Sigmoid colon (tissue), 7 donors: ENCODE results near the gene KCNH5. TPM values are rescaled to one million over a fixed set of nuclear protein-coding genes. Genes with fewer than 3 reads are reported as not detected.

Experiments
- DNase-seq: peaks from one replicate; pipeline ENCODE4 v3.0.0-alpha.2; 2019
- H3K27ac ChIP-seq, 4 donors: fragments of 200-600 bp; sonication (generic); one replicate each; pipeline ENCODE4 v1.5.1; 2016 to 2019; ENCODE audit warnings: mild to moderate bottlenecking in 1 of 4
- H3K27me3 ChIP-seq, 3 donors: fragments of 200-600 bp; sonication (generic); one replicate each; pipeline ENCODE4 v1.5.1; 2019; ENCODE audit warnings: mild to moderate bottlenecking in 1 of 3
- H3K36me3 ChIP-seq, 4 donors: fragments of 200-600 bp; sonication (generic); one replicate each; pipeline ENCODE4 v1.5.1; 2016 to 2019
- H3K4me1 ChIP-seq, 4 donors: fragments of 200-600 bp; sonication (generic); one replicate each; pipeline ENCODE4 v1.5.1; 2017 to 2019
- H3K4me3 ChIP-seq, 4 donors: fragments of 200-600 bp; sonication (generic); one replicate each; pipeline ENCODE4 v1.5.1; 2017 to 2019; ENCODE audit warnings: mild to moderate bottlenecking in 2 of 4, moderate library complexity in 1 of 4
- H3K9me3 ChIP-seq, 4 donors: fragments of 200-600 bp in 3 of 4; sonication (generic) in 3 of 4; one replicate each; pipeline versions ENCODE4 v1.5.1 to v1.6.1; 2013 to 2019
- CTCF ChIP-seq, 4 experiments: fragments of 450-650 bp in 3 of 4; fragments of 200-600 bp in 1 of 4; IDR thresholded peaks; one replicate each; pipeline ENCODE4 v1.5.1; 2016 to 2019; ENCODE audit warnings: antibody characterized with exemption in 4 of 4, mild to moderate bottlenecking in 3 of 4, moderate library complexity in 2 of 4
- EP300 ChIP-seq, 4 donors: sonication (generic); formaldehyde crosslinking; IDR thresholded peaks; one replicate each; pipeline ENCODE4 v1.6.1; 2017; ENCODE audit warnings: antibody characterized with exemption in 4 of 4
- POLR2A ChIP-seq, 2 donors: fragments of 450-650 bp; IDR thresholded peaks; one replicate each; pipeline ENCODE4 v1.6.1; 2016; ENCODE audit warnings: antibody characterized with exemption in 2 of 2, mild to moderate bottlenecking in 2 of 2, moderate library complexity in 2 of 2
- POLR2AphosphoS5 ChIP-seq, 4 donors: sonication (generic); formaldehyde crosslinking; IDR thresholded peaks; one replicate each; pipeline ENCODE4 v1.6.1; 2017; ENCODE audit warnings: antibody characterized with exemption in 4 of 4
- WGBS, 2 donors: extraction: QIAGEN DNeasy Blood & Tissue Kit; methylation state at CpG; one replicate each; pipeline ENCODE4 v1.1.7; 2013; 5-methylcytosine and 5-hydroxymethylcytosine counted together
- intact Hi-C: fragments of 100-400 bp; cut with DNase I; formaldehyde crosslinking; loops from one replicate; pipeline ENCODE4 v1.15.1; 2023
- polyA plus RNA-seq, 3 donors: library from polyadenylated mRNA; stranded (reverse); fragments of 200-250 nt; gene quantifications; one replicate each; pipeline ENCODE4 v1.2.3, GENCODE V29; 2013
- total RNA-seq, 4 donors: library from RNA; depleted of rRNA; stranded (reverse); fragments of >200 nt; gene quantifications; one replicate each; pipeline ENCODE4 v1.1.0, GENCODE V29; 2016
- donor health status: healthy with polysubstance abuse.
- donor health status: Bipolar disorder and iron deficiency.
- donor health status: healthy.

KCNH5 gene
- total and polyA plus RNA-seq, 7 donors = 0.09 to 0.36 (median 0.27) TPM; not detected in 2

GRCh38 chr14:62908506-62908905 is 136.8 kb downstream of the KCNH5 start:
- Histone ChIP-seq H3K27ac (no peak overlapping the region), H3K4me1 (no peaks in the 10 kb centered on the region), H3K36me3 (no peaks in the 10 kb centered on the region), H3K4me3 (no peak overlapping the region), H3K9me3 (no peaks in the 10 kb centered on the region), H3K27me3 (no peaks in the 10 kb centered on the region)
- TF ChIP-seq CTCF (IDR thresholded peaks at IDR 0.05) (no peak), POLR2AphosphoS5 (IDR thresholded peaks at IDR 0.05) (no peak), EP300 (IDR thresholded peaks at IDR 0.05) (no peak), POLR2A (IDR thresholded peaks at IDR 0.05) (no peak)
- no peak for DNase-seq
- intact Hi-C loops = no loop called here
- WGBS, 2 donors = 68 to 96% methylated on average over 1 of the region's 1 CpG

GRCh38 chr14:62905566-62905965 is 139.7 kb downstream of the KCNH5 start:
- TF ChIP-seq POLR2AphosphoS5 (IDR thresholded peaks at IDR 0.05) = no peak
- no peak for TF ChIP-seq EP300 (IDR thresholded peaks at IDR 0.05)
- TF ChIP-seq CTCF (IDR thresholded peaks at IDR 0.05) = no peak
- no peak for TF ChIP-seq POLR2A (IDR thresholded peaks at IDR 0.05)
- no peaks in the 10 kb centered on the region for H3K36me3 ChIP-seq
- H3K9me3 ChIP-seq = no peaks in the 10 kb centered on the region
- no peaks in the 10 kb centered on the region for H3K27me3 ChIP-seq
- no peak overlapping the region for H3K27ac ChIP-seq
- no peak for DNase-seq
- no peaks in the 10 kb centered on the region for H3K4me1 ChIP-seq
- no peak overlapping the region for H3K4me3 ChIP-seq
- intact Hi-C loops = no loop called here
- WGBS, 2 donors = 75 to 78% methylated on average over 2 of the region's 2 CpGs

- Histone ChIP-seq H3K9me3 (no peaks in the 10 kb centered on the region), H3K4me1 (no peaks in the 10 kb centered on the region), H3K4me3 (no peak overlapping the region), H3K27ac (no peak overlapping the region), H3K36me3 (no peaks in the 10 kb centered on the region), H3K27me3 (no peaks in the 10 kb centered on the region)
- no peak for TF ChIP-seq POLR2A (IDR thresholded peaks at IDR 0.05)
- 38 to 64% methylated on average over 2 of the region's 2 CpGs for WGBS, 2 donors
- intact Hi-C loops = no loop called here
- no peak for DNase-seq
Observed at GRCh38 chr14:62897771-62898170, 147.5 kb downstream of the KCNH5 start.

GRCh38 chr14:62896932-62897456 is 148.3 kb downstream of the KCNH5 start:
- Histone ChIP-seq H3K36me3 (no peaks in the 10 kb centered on the region), H3K27me3 (no peaks in the 10 kb centered on the region), H3K4me3 (no peak overlapping the region), H3K4me1 (no peaks in the 10 kb centered on the region), H3K27ac (no peak overlapping the region), H3K9me3 (no peaks in the 10 kb centered on the region)
- intact Hi-C loops = no loop called here
- DNase-seq = no peak
- TF ChIP-seq CTCF (IDR thresholded peaks at IDR 0.05) = no peak
- TF ChIP-seq EP300 (IDR thresholded peaks at IDR 0.05) = no peak
- no peak for TF ChIP-seq POLR2AphosphoS5 (IDR thresholded peaks at IDR 0.05)
- no peak for TF ChIP-seq POLR2A (IDR thresholded peaks at IDR 0.05)
- 89 to 97% methylated on average over 1 of the region's 1 CpG for WGBS, 2 donors

GRCh38 chr14:62894736-62895135 is 150.5 kb downstream of the KCNH5 start:
- TF ChIP-seq POLR2A (IDR thresholded peaks at IDR 0.05) (no peak), CTCF (IDR thresholded peaks at IDR 0.05) (no peak), EP300 (IDR thresholded peaks at IDR 0.05) (no peak), POLR2AphosphoS5 (IDR thresholded peaks at IDR 0.05) (no peak)
- DNase-seq = no peak
- Histone ChIP-seq H3K4me1 (no peaks in the 10 kb centered on the region), H3K4me3 (no peak overlapping the region), H3K27ac (no peak overlapping the region), H3K36me3 (no peaks in the 10 kb centered on the region), H3K27me3 (no peaks in the 10 kb centered on the region), H3K9me3 (no peaks in the 10 kb centered on the region)
- intact Hi-C loops = no loop called here
- WGBS, 2 donors = 74 to 83% methylated on average over 1 of the region's 1 CpG
